ENCODE measurements around the gene NPC1. TPM values are rescaled to one million over a fixed set of nuclear protein-coding genes. Genes with fewer than 3 reads are reported as not detected.

The NPC1 gene
- 30.1 and 30.2 TPM in 2 replicates for total RNA-seq

GRCh38 chr18:23586249-23587196, at the start of gene NPC1:
Gene NPC1 (minus strand): TSS chr18:23586506. CDS start chr18:23586343, 163 bp downstream.
- Mint-ChIP-seq H3K36me3 (ENCODE audit: low read depth) (peaks cover 13% of the 10 kb centered on the region), H3K9me3 (no peaks in the 10 kb centered on the region), H3K4me1 (ENCODE audit: low read depth) (peaks cover 42% of the 10 kb centered on the region), H3K27ac (peak within 1 kb of the TSS; percentile 93), H3K4me3 (peak within 1 kb of the TSS; percentile 94), H3K27me3 (ENCODE audit: insufficient read depth) (peaks cover 3% of the 10 kb centered on the region)
- DNase-seq (ENCODE audit: low spot score) = peak; percentile 92
- intact Hi-C loops (cut with micrococcal nuclease) = loop anchor here (1.0 to 10.0 kb wide), 15 partner anchors 12 to 788 kb away; partner anchors contain the start of genes CABLES1, RBBP8, RIOK3 and RMC1

DNA sequence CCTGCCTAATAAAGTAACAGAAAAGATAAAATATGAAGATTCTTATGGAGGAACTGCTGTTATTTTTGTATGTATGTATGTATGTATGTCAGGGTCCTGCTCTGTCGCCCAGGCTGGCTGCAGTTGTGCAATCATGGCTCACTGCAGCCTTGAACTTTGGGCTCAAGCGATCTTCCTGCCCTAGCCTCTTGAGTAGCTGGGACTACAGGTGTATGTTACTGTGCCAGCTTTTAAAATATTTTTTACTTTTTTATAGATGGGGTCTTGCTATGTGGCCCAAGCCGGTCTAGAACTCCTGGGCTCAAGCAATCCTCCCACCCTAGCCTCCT, 49.7 kb upstream of the NPC1 start:
- no peak overlapping the region for H3K27ac Mint-ChIP-seq
- H3K27me3 Mint-ChIP-seq (ENCODE audit: insufficient read depth) = peaks cover 22% of the 10 kb centered on the region
- H3K36me3 Mint-ChIP-seq (ENCODE audit: low read depth) = no peaks in the 10 kb centered on the region
- no peak for DNase-seq (ENCODE audit: low spot score)
- H3K9me3 Mint-ChIP-seq = no peaks in the 10 kb centered on the region
- no peak overlapping the region for H3K4me3 Mint-ChIP-seq
- intact Hi-C loops (cut with micrococcal nuclease) = no loop called here
- peaks cover 14% of the 10 kb centered on the region for H3K4me1 Mint-ChIP-seq (ENCODE audit: low read depth)

DNA sequence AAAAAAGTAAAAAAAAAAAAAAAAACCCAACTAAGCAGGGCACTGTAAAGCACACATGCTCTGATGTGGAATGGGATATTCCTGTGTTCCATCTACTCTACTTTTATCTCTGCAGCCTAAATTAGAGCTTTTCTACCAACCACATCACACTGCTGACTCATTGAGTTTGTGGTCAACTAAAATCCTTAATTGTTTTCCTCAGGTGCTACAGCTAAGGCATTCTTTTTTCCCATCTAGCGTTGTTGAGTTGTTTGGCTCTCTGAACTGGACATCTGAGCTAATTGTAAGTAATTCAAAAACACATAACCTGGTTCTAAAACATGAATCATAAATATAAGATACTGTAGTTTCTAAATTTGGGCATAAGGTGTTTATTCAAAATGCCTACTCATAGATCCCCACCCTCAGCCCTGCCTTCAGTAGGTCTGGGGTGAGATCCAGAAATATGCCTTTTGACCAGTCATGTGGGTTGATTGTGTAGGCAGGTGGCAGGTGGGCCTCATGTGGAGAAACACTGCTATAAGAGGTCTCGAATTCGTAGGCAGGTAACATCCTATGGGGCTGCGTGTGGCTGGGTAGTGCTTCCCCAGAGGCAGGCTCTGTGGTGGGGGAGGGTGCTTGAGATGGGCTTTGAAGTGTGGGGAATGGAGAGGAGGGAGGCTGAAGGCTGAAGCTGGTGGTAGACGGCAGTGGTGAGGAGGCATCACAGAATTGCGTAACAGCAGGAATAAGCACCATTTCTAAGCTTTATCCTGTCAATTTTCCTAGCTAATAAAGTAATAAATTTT, 49.2 kb upstream of the NPC1 start:
- Mint-ChIP-seq H3K36me3 (ENCODE audit: low read depth) (no peaks in the 10 kb centered on the region), H3K4me1 (ENCODE audit: low read depth) (peaks cover 14% of the 10 kb centered on the region), H3K27me3 (ENCODE audit: insufficient read depth) (peaks cover 22% of the 10 kb centered on the region), H3K27ac (no peak overlapping the region), H3K4me3 (no peak overlapping the region), H3K9me3 (no peaks in the 10 kb centered on the region)
- no peak for DNase-seq (ENCODE audit: low spot score)
- intact Hi-C loops (cut with micrococcal nuclease) = no loop called here

GRCh38 chr18:23634692-23635091, 48.4 kb upstream of the NPC1 start:
- Mint-ChIP-seq H3K36me3 (ENCODE audit: low read depth) (no peaks in the 10 kb centered on the region), H3K4me3 (no peak overlapping the region), H3K27me3 (ENCODE audit: insufficient read depth) (peaks cover 22% of the 10 kb centered on the region), H3K9me3 (no peaks in the 10 kb centered on the region), H3K27ac (no peak overlapping the region), H3K4me1 (ENCODE audit: low read depth) (peaks cover 14% of the 10 kb centered on the region)
- DNase-seq (ENCODE audit: low spot score) = no peak
- intact Hi-C loops (cut with micrococcal nuclease) = no loop called here

DNA sequence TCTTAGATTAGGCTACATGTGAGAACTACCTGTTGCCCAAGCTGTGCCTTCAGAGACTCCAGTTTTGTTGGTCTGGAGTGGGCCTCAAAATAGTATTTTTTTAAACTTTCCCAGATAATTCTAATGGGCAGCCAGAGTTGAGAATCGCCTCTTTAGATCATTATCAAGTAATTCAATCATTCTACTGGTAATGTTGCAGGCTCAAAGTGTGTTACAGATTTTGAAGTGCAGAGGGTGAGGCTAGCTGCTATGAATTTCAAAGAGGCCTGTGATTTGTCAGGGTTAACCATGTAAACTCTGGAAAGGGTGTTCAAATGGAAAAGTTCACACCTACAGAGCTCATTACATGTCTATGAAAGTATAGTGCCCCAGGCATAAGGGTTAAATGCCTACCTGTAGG, 46.3 kb upstream of the NPC1 start:
- DNase-seq (ENCODE audit: low spot score) = no peak
- intact Hi-C loops (cut with micrococcal nuclease) = no loop called here

DNA sequence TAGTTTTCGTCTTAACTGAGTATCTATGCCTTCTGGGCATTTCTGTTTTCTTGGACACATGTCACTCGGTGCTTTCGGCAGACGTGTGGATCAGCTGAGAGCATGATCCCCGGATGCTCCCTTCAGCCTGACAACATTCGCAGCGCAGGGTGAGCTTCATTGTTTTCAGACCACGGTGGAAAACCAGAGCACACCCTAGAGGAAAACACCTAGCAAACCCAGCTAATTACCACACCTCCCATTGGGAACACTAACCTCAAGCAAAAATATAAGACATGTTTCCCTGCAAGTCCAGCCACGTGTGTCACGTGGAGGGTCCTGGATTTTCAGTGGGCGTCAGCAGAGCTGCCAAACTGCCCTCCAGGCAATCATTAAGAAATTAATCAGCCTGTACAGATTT, 45.4 kb upstream of the NPC1 start:
- intact Hi-C loops (cut with micrococcal nuclease) = no loop called here
- no peak overlapping the region for H3K4me3 Mint-ChIP-seq
- peaks cover 17% of the 10 kb centered on the region for H3K27me3 Mint-ChIP-seq (ENCODE audit: insufficient read depth)
- no peaks in the 10 kb centered on the region for H3K9me3 Mint-ChIP-seq
- no peaks in the 10 kb centered on the region for H3K36me3 Mint-ChIP-seq (ENCODE audit: low read depth)
- no peak for DNase-seq (ENCODE audit: low spot score)
- H3K4me1 Mint-ChIP-seq (ENCODE audit: low read depth) = peaks cover 15% of the 10 kb centered on the region
- no peak overlapping the region for H3K27ac Mint-ChIP-seq

More for the DNA sequence above, 46.3 kb upstream of the NPC1 start:
- H3K27me3 Mint-ChIP-seq (ENCODE audit: insufficient read depth) = peaks cover 20% of the 10 kb centered on the region
- no peak overlapping the region for H3K27ac Mint-ChIP-seq
- no peaks in the 10 kb centered on the region for H3K36me3 Mint-ChIP-seq (ENCODE audit: low read depth)
- H3K4me3 Mint-ChIP-seq = no peak overlapping the region
- H3K4me1 Mint-ChIP-seq (ENCODE audit: low read depth) = peaks cover 14% of the 10 kb centered on the region
- H3K9me3 Mint-ChIP-seq = no peaks in the 10 kb centered on the region

- no peaks in the 10 kb centered on the region for H3K36me3 Mint-ChIP-seq (ENCODE audit: low read depth)
- H3K27me3 Mint-ChIP-seq (ENCODE audit: insufficient read depth) = peaks cover 17% of the 10 kb centered on the region
- no peak overlapping the region for H3K4me3 Mint-ChIP-seq
- intact Hi-C loops (cut with micrococcal nuclease) = no loop called here
- no peak for DNase-seq (ENCODE audit: low spot score)
- no peaks in the 10 kb centered on the region for H3K9me3 Mint-ChIP-seq
- H3K4me1 Mint-ChIP-seq (ENCODE audit: low read depth) = peaks cover 19% of the 10 kb centered on the region
- no peak overlapping the region for H3K27ac Mint-ChIP-seq
These were observed 45.0 kb upstream of the NPC1 start for GRCh38 chr18:23631312-23631711.

GRCh38 chr18:23629444-23629946, 43.2 kb upstream of the NPC1 start:
- intact Hi-C loops (cut with micrococcal nuclease) = no loop called here
- no peak overlapping the region for H3K27ac Mint-ChIP-seq
- no peaks in the 10 kb centered on the region for H3K9me3 Mint-ChIP-seq
- H3K4me3 Mint-ChIP-seq = no peak overlapping the region
- DNase-seq (ENCODE audit: low spot score) = no peak
- peaks cover 10% of the 10 kb centered on the region for H3K27me3 Mint-ChIP-seq (ENCODE audit: insufficient read depth)
- H3K4me1 Mint-ChIP-seq (ENCODE audit: low read depth) = peaks cover 7% of the 10 kb centered on the region
- no peaks in the 10 kb centered on the region for H3K36me3 Mint-ChIP-seq (ENCODE audit: low read depth)

DNA sequence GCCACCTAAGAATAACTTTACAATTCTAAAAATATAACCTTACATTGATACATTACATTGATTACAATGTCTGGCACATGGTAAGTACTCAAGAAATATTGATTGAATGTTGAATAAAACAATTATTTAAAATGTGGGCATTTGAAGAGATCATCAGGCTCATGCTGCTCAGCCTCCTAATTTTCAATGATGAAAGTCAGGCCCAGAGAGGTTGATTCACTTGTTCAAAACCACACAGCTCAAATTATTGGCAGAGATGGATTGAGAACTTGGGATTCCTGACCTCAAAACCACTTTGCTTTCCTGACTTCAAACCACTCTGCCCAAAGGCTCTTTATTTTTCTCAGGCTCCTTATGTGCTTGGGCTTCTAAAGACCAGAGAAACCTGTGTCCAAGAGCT, 41.7 kb upstream of the NPC1 start:
- Mint-ChIP-seq H3K36me3 (ENCODE audit: low read depth) (no peaks in the 10 kb centered on the region), H3K27ac (no peak overlapping the region), H3K4me3 (no peak overlapping the region), H3K4me1 (ENCODE audit: low read depth) (peaks cover 6% of the 10 kb centered on the region), H3K9me3 (no peaks in the 10 kb centered on the region), H3K27me3 (ENCODE audit: insufficient read depth) (peaks cover 10% of the 10 kb centered on the region)
- no peak for DNase-seq (ENCODE audit: low spot score)
- intact Hi-C loops (cut with micrococcal nuclease) = no loop called here

DNA sequence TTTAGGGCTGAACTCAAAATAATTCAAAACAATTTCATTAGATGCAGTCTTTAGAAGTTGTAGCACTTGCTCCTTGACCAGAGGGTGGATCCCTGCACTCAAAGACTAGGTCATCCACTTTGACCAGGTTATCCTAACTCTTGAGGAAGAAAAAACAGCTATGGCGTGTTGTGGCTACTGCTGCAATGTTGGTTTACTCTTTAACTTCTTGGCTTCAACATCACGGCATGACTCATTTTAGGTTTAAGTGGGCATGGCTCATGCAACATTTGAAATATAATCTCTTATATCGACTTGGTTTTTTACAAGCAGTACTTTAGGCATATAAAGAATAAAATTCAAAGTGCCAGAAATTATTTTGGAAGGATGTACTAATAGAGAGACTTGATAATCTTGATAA, 41.0 kb upstream of the NPC1 start:
- Mint-ChIP-seq H3K9me3 (no peaks in the 10 kb centered on the region), H3K4me3 (no peak overlapping the region), H3K36me3 (ENCODE audit: low read depth) (no peaks in the 10 kb centered on the region), H3K4me1 (ENCODE audit: low read depth) (peaks cover 6% of the 10 kb centered on the region), H3K27ac (no peak overlapping the region), H3K27me3 (ENCODE audit: insufficient read depth) (peaks cover 12% of the 10 kb centered on the region)
- no peak for DNase-seq (ENCODE audit: low spot score)
- intact Hi-C loops (cut with micrococcal nuclease) = no loop called here

- Mint-ChIP-seq H3K36me3 (ENCODE audit: low read depth) (no peaks in the 10 kb centered on the region), H3K27ac (no peak overlapping the region), H3K27me3 (ENCODE audit: insufficient read depth) (peaks cover 16% of the 10 kb centered on the region), H3K4me1 (ENCODE audit: low read depth) (peaks cover 11% of the 10 kb centered on the region), H3K4me3 (no peak overlapping the region), H3K9me3 (no peaks in the 10 kb centered on the region)
- DNase-seq (ENCODE audit: low spot score) = no peak
- intact Hi-C loops (cut with micrococcal nuclease) = no loop called here
These were observed 40.4 kb upstream of the NPC1 start for GRCh38 chr18:23626451-23627279.

DNA sequence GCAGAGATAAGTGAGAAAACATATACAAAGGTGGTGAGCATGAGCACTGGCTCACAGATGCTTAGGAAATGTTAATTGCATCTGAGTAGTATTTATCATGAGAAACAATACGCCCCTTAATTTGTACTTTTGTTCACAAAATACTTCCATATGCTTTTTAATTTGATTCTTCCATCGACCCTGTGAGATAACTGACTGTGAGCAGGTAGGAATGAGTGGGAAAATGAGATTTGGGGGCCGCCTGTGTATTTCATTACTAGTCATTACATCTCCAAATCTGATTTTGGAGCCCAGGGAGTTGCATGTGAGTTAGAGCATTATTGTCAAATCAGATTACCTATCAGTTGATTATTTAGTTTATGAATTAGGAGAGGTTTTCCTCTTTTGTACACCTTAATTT, 36.7 kb upstream of the NPC1 start:
- no peak for DNase-seq (ENCODE audit: low spot score)
- peaks cover 45% of the 10 kb centered on the region for H3K27me3 Mint-ChIP-seq (ENCODE audit: insufficient read depth)
- H3K36me3 Mint-ChIP-seq (ENCODE audit: low read depth) = no peaks in the 10 kb centered on the region

More for the DNA sequence above, 36.7 kb upstream of the NPC1 start:
- H3K27ac Mint-ChIP-seq = no peak overlapping the region
- H3K4me3 Mint-ChIP-seq = no peak overlapping the region
- intact Hi-C loops (cut with micrococcal nuclease) = loop anchor here (2.0 to 5.0 kb wide), 2 partner anchors 20 to 394 kb away; no protein-coding TSS in a partner anchor
- H3K9me3 Mint-ChIP-seq = no peaks in the 10 kb centered on the region
- H3K4me1 Mint-ChIP-seq (ENCODE audit: low read depth) = peaks cover 15% of the 10 kb centered on the region

Measured in activated T-helper 1 cell treated with anti-CD3 and anti-CD28 coated beads, Interleukin-12 subunit alpha, Interleukin-12 subunit beta, Interleukin-2, Interleukin-4 antibody, amounts not matched to agents 30 ng/mL and 10 ng/mL and 1 ng/mL, durations not matched to agents 14 hours and 24 hours and 36 hours (primary cell).